Osteoblast (primary cell): ENCODE results near the gene FAM83E. TPM values are rescaled to one million over a fixed set of nuclear protein-coding genes. Genes with fewer than 3 reads are reported as not detected.

Experiments used
- DNase-seq: peaks from one replicate; pipeline ENCODE4 v3.0.0; 2011; ENCODE audit warnings: low spot score, mixed read lengths; ENCODE audit not compliant: insufficient read length; ENCODE audit errors: missing footprints
- H2AFZ ChIP-seq: 2 replicates; pipeline ENCODE4 v1.6.0; 2011; ENCODE audit warnings: mild to moderate bottlenecking, low read length
- H3K27ac ChIP-seq: 2 replicates; pipeline ENCODE4 v1.5.1; 2011; ENCODE audit warnings: mild to moderate bottlenecking, low read depth, low read length, moderate library complexity
- H3K27me3 ChIP-seq: 2 replicates; pipeline ENCODE4 v1.6.0; 2012; ENCODE audit warnings: mild to moderate bottlenecking, control low read depth, inconsistent platforms, low read length, moderate library complexity; ENCODE audit not compliant: insufficient read depth
- H3K36me3 ChIP-seq: 2 replicates; pipeline ENCODE4 v1.5.1; 2011; ENCODE audit warnings: mild to moderate bottlenecking, low read length, control low read depth, moderate library complexity; ENCODE audit not compliant: insufficient read depth
- H3K4me1 ChIP-seq: 2 replicates; pipeline ENCODE4 v1.5.1; 2011; ENCODE audit warnings: mild to moderate bottlenecking, low read length, control low read depth, moderate library complexity; ENCODE audit not compliant: insufficient read depth
- H3K4me2 ChIP-seq: 2 replicates; pipeline ENCODE4 v1.6.0; 2011; ENCODE audit warnings: mild to moderate bottlenecking, low read length; ENCODE audit not compliant: insufficient read depth
- H3K4me3 ChIP-seq: fragments of 200-600 bp; sonication (generic); 3 replicates; pipeline ENCODE4 v1.5.1; 2012; ENCODE audit warnings: mild to moderate bottlenecking, low read length, inconsistent platforms; ENCODE audit not compliant: insufficient read depth
- H3K79me2 ChIP-seq: 2 replicates; pipeline ENCODE4 v1.6.0; 2012; ENCODE audit warnings: mild to moderate bottlenecking, low read length, control low read depth, inconsistent platforms; ENCODE audit not compliant: insufficient read depth
- H3K9me3 ChIP-seq: 2 replicates; pipeline ENCODE4 v1.5.1; 2011; ENCODE audit warnings: low read depth, low read length, control low read depth
- H4K20me1 ChIP-seq: 2 replicates; pipeline ENCODE4 v1.6.0; 2012; ENCODE audit warnings: mild to moderate bottlenecking, low read length, control low read depth; ENCODE audit not compliant: insufficient read depth
- total RNA-seq: library from RNA; depleted of rRNA; stranded (reverse); fragments of >200 nt; gene quantifications from 2 replicates; pipeline ENCODE4 v1.2.3, GENCODE V29; 2012
- TF ChIP-seq, protein P1 (sequence below): IDR thresholded peaks from 2 replicates; pipeline ENCODE4 v1.5.1; 2011; ENCODE audit warnings: mild to moderate bottlenecking, low read depth, low read length, moderate library complexity; ENCODE audit errors: extremely low read depth

Gene FAM83E
- total RNA-seq, 1 donor, result not detected

DNA sequence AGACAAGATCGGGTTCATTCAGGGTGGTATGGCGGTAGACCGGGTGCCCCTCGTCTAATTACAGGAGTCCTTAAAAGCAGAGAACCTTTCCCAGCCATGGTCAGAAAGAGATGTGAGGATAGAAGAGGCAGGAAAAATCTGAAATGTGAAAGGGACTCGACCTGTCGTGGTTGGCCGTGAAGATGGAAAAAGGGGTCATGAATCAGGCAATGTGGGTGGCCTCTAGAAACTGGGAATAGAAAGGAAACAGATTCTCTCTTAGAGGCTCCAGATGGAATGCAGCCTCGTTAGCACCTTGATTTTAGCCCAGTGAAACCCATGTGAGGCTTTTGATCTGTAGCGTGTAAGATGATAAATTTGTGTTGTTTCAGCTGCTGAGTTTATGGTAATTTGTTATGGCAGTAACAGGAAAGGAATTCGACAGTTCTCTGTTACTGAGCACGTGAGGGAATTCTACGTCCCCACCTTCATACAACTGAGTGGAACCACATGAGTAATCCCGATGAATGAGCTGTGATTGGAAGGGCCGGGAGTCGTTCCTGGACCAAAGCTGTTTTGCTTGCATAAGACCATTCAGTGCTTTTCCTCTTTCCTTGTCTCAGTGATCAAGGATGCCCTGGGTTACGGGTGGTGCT lies 42.1 kb upstream of the FAM83E start:
- Histone ChIP-seq H3K9me3 (no peaks in the 10 kb centered on the region), H3K4me1 (peaks cover 15% of the 10 kb centered on the region), H4K20me1 (no peaks in the 10 kb centered on the region), H3K27ac (peak overlapping the region; percentile 42), H3K36me3 (no peaks in the 10 kb centered on the region), H2AFZ (peak overlapping the region; percentile 5), H3K4me3 (no peak overlapping the region), H3K4me2 (peak overlapping the region; percentile 63), H3K79me2 (no peaks in the 10 kb centered on the region), H3K27me3 (no peaks in the 10 kb centered on the region)
- peak; percentile 95 for DNase-seq
- TF ChIP-seq, protein P1, sequence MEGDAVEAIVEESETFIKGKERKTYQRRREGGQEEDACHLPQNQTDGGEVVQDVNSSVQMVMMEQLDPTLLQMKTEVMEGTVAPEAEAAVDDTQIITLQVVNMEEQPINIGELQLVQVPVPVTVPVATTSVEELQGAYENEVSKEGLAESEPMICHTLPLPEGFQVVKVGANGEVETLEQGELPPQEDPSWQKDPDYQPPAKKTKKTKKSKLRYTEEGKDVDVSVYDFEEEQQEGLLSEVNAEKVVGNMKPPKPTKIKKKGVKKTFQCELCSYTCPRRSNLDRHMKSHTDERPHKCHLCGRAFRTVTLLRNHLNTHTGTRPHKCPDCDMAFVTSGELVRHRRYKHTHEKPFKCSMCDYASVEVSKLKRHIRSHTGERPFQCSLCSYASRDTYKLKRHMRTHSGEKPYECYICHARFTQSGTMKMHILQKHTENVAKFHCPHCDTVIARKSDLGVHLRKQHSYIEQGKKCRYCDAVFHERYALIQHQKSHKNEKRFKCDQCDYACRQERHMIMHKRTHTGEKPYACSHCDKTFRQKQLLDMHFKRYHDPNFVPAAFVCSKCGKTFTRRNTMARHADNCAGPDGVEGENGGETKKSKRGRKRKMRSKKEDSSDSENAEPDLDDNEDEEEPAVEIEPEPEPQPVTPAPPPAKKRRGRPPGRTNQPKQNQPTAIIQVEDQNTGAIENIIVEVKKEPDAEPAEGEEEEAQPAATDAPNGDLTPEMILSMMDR, result no peak

DNA sequence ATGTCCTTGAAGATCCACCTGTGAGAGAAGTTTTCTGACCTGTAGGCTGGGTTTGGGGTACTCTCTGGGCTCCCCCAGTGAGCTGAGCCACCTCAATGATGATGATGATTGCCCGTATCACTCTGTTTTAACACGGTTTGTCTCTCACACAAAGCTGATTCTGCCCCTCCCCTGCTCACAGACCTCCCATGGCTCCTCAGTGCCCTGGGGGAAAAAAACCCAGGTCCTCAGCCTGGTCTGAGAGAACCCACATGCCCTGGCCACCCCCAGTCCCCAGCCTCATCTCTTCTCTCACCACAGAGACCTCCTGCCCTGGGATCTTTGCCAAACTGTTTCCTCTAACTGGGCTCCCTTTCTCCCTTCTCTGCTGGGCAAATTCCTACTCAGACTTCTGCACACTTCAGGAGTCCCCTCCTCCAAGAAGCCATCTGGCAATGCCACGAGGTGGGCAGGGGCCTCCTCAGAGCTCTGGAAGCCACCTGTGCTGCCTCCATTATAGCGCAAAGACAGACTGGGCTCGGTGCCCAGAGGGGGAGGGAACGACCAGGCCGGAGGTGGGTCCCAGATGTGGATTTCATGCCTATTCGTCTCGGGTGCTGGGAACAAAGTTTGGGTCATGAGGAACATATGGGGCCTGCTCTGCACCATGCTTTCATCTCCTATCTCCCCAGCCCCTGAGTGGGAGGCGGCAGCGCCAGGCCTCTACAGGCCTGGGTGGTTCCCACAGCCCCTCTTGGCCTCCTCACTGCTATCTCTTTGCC lies 39.6 kb upstream of the FAM83E start:
- Histone ChIP-seq H2AFZ (no peak overlapping the region), H3K27ac (no peak overlapping the region), H3K79me2 (no peaks in the 10 kb centered on the region), H3K9me3 (no peaks in the 10 kb centered on the region), H3K4me2 (no peak overlapping the region), H3K36me3 (no peaks in the 10 kb centered on the region), H3K4me3 (no peak overlapping the region), H3K4me1 (peaks cover 13% of the 10 kb centered on the region), H4K20me1 (no peaks in the 10 kb centered on the region), H3K27me3 (no peaks in the 10 kb centered on the region)
- TF ChIP-seq, protein P1, result no peak
- peak; percentile 52 for DNase-seq

DNA sequence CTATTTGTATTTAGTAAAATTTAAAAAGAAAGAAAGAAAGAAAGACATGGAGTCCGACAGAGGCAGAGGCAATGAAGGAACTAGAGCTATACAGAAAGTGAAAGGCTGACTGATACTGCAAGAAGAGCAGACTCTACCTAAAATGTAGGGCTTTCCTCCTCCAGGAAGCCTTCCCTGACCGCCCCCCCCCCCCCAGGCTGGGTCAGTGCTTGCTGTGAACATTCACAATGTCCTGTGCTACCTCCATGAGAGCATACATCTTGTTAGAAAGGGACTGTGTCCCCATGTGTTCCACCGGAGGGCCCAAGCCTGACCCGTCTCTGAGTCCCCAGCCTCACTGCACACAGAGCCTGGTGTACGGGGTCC lies 36.8 kb upstream of the FAM83E start:
- Histone ChIP-seq H3K4me2 (no peak overlapping the region), H3K27ac (no peak overlapping the region), H3K4me1 (peaks cover 9% of the 10 kb centered on the region), H3K36me3 (no peaks in the 10 kb centered on the region), H2AFZ (no peak overlapping the region), H3K79me2 (no peaks in the 10 kb centered on the region), H3K9me3 (no peaks in the 10 kb centered on the region), H3K27me3 (peaks cover 3% of the 10 kb centered on the region), H4K20me1 (no peaks in the 10 kb centered on the region), H3K4me3 (no peak overlapping the region)
- peak; percentile 11 for DNase-seq
- TF ChIP-seq, protein P1, result no peak

DNA sequence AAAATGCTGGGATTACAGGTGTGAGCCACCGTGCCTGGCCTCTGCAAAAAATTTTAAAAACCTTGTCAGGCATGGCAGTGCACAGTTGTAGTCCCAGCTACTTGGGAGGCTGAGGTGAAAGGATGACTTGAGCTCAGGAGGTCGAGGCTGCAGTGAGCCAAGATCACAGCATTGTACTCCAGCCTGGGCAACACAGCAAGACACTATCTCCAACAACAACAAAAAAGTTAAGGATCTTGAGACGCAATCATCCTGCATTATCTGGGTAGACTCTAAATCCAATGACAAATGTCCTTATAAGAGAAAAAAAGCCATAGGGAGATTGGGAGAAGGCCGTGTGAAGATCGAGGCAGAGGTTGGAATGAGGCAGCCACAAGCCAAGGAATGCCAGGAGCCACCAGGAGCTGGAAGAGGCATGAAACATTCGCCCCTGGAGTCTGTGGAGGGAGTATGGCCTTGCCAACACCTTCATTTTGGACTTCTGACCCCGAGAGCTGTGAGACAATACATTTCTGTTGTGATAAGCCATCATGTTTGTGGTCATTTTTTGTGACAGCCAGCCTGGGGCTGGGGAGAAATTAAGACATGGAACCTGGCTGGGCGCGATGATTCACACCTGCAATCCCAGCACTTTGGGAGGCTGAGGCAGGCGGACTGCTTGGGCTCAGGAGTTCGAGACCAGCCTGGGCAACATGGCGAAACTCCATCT lies 36.3 kb upstream of the FAM83E start:
- no peaks in the 10 kb centered on the region for H4K20me1 ChIP-seq
- no peak overlapping the region for H3K4me3 ChIP-seq
- H3K4me2 ChIP-seq, result no peak overlapping the region
- H2AFZ ChIP-seq, result no peak overlapping the region
- no peaks in the 10 kb centered on the region for H3K79me2 ChIP-seq
- H3K27me3 ChIP-seq, result peaks cover 3% of the 10 kb centered on the region
- TF ChIP-seq, protein P1, result no peak
- peaks cover 11% of the 10 kb centered on the region for H3K4me1 ChIP-seq
- no peaks in the 10 kb centered on the region for H3K36me3 ChIP-seq
- DNase-seq, result no peak
- no peak overlapping the region for H3K27ac ChIP-seq
- H3K9me3 ChIP-seq, result no peaks in the 10 kb centered on the region
